Measurements from ENCODE around the gene FAM3A. TPM values are rescaled to one million over a fixed set of nuclear protein-coding genes. Genes with fewer than 3 reads are reported as not detected.
"Not testable (repeated sequence)": the region's sequence is repeated elsewhere in the genome, so short reads cannot be mapped to it uniquely, and the experiment has no call there.

FAM3A gene
- total and polyA plus RNA-seq, 8 donors = 26.4 to 78.5 (median 36.7) TPM

- no peak for FAIRE-seq
- no peak for DNase-seq
- Histone ChIP-seq H3K4me1 (no peaks in the 10 kb centered on the region), H3K27ac (no peak overlapping the region), H3K9me3 (no peaks in the 10 kb centered on the region), H3K27me3 (no peaks in the 10 kb centered on the region), H3K4me3 (no peak overlapping the region), H3K36me3 (no peaks in the 10 kb centered on the region)
- intact Hi-C loops (cut with DNase I) = no loop called here
- TF ChIP-seq CTCF (IDR thresholded peaks at IDR 0.05) = no peak
- WGBS, 2 donors = 86 to 89% methylated on average over 8 of the region's 8 CpGs
- no peak for ATAC-seq
Observed at GRCh38 chrX:154502098-154502497, 13.9 kb downstream of the FAM3A start.

GRCh38 chrX:154501423-154501822, 14.6 kb downstream of the FAM3A start:
- H3K27me3 ChIP-seq; FAIRE-seq; intact Hi-C loops (cut with DNase I); H3K4me3 ChIP-seq; H3K4me1 ChIP-seq; H3K27ac ChIP-seq; H3K9me3 ChIP-seq; H3K36me3 ChIP-seq; ATAC-seq; DNase-seq: not testable (repeated sequence)
- 90 to 92% methylated on average over 7 of the region's 7 CpGs for WGBS, 2 donors

- 53 to 55% methylated on average over 4 of the region's 4 CpGs for WGBS, 2 donors
- intact Hi-C loops (cut with DNase I); FAIRE-seq: not testable (repeated sequence)
Observed at GRCh38 chrX:154496591-154497137, 19.4 kb downstream of the FAM3A start.

GRCh38 chrX:154495472-154495922, 20.5 kb downstream of the FAM3A start:
- Histone ChIP-seq H3K27ac (no peak overlapping the region), H3K36me3 (no peaks in the 10 kb centered on the region), H3K4me3 (no peak overlapping the region), H3K9me3 (no peaks in the 10 kb centered on the region), H3K4me1 (no peaks in the 10 kb centered on the region), H3K27me3 (no peaks in the 10 kb centered on the region)
- 65 to 75% methylated on average over 6 of the region's 6 CpGs for WGBS, 2 donors
- FAIRE-seq (no peak), ATAC-seq (no peak), DNase-seq (no peak)
- TF ChIP-seq CTCF (IDR thresholded peaks at IDR 0.05) = no peak
- intact Hi-C loops (cut with DNase I) = no loop called here

More at GRCh38 chrX:154496591-154497137, 19.4 kb downstream of the FAM3A start:
- not testable (repeated sequence) for ATAC-seq, H3K9me3 ChIP-seq, H3K27me3 ChIP-seq, H3K4me3 ChIP-seq, H3K36me3 ChIP-seq, H3K4me1 ChIP-seq, DNase-seq, H3K27ac ChIP-seq

GRCh38 chrX:154494715-154495114, 21.3 kb downstream of the FAM3A start:
- WGBS, 2 donors = 72 to 79% methylated on average over 3 of the region's 3 CpGs
- no peaks in the 10 kb centered on the region for H3K27me3 ChIP-seq
- TF ChIP-seq CTCF (IDR thresholded peaks at IDR 0.05) = no peak
- H3K9me3 ChIP-seq = no peaks in the 10 kb centered on the region
- no peak overlapping the region for H3K27ac ChIP-seq
- no peak overlapping the region for H3K4me3 ChIP-seq
- no peak for FAIRE-seq
- H3K4me1 ChIP-seq = no peaks in the 10 kb centered on the region
- intact Hi-C loops (cut with DNase I) = no loop called here
- peak in 1 of 6 donors; percentile 2 for DNase-seq
- ATAC-seq = no peak
- H3K36me3 ChIP-seq = no peaks in the 10 kb centered on the region

- DNase-seq = peak; percentile 90 to 96 (median 94)
- H3K27ac ChIP-seq = peak within 1 kb of the TSS; percentile 84 to 94 (median 88)
- peak within 1 kb of the TSS; percentile 33 to 59 (median 56) for H3K4me3 ChIP-seq
- H3K4me1 ChIP-seq = peaks cover 0 to 5% (median 0%) of the 10 kb centered on the region in 3 donors
- FAIRE-seq = no peak
- no peaks in the 10 kb centered on the region for H3K9me3 ChIP-seq
- no peak for TF ChIP-seq CTCF (IDR thresholded peaks at IDR 0.05)
- H3K27me3 ChIP-seq = no peaks in the 10 kb centered on the region
- ATAC-seq = peak; percentile 82 to 93 (median 86)
- 1 to 28% methylated on average over 51 to 65 of the region's 71 CpGs for WGBS, 2 donors
- no peaks in the 10 kb centered on the region for H3K36me3 ChIP-seq
- intact Hi-C loops (cut with DNase I) = no loop called here
Observed at GRCh38 chrX:154490414-154491083, 25.5 kb downstream of the FAM3A start, which contains the start of gene SLC10A3. SLC10A3 (minus strand) TSS chrX:154490629; CDS start chrX:154488940, 1,689 bp downstream.
